Activated CD4-positive, alpha-beta T cell treated with anti-CD3 and anti-CD28 coated beads, Interleukin-2, amount 10 ng/mL, durations not matched to agents 24 days and 14 days (primary cell): ENCODE measurements around the gene EPB41L4B. TPM values are rescaled to one million over a fixed set of nuclear protein-coding genes. Genes with fewer than 3 reads are reported as not detected.

Experiments used
- DNase-seq: peaks from one replicate; pipeline ENCODE4 v3.0.0; 2022
- H3K27ac Mint-ChIP-seq: one replicate; pipeline ENCODE4 v1.8.0; 2022; ENCODE audit warnings: mild to moderate bottlenecking, mixed read lengths
- H3K27me3 Mint-ChIP-seq: one replicate; pipeline ENCODE4 v1.8.0; 2022; ENCODE audit warnings: mixed read lengths
- H3K36me3 Mint-ChIP-seq: one replicate; pipeline ENCODE4 v1.8.0; 2022; ENCODE audit warnings: low read depth, mild to moderate bottlenecking, mixed read lengths
- H3K4me1 Mint-ChIP-seq: one replicate; pipeline ENCODE4 v1.8.0; 2021; ENCODE audit warnings: mixed read lengths
- H3K4me3 Mint-ChIP-seq: one replicate; pipeline ENCODE4 v1.8.0; 2022; ENCODE audit warnings: mild to moderate bottlenecking, moderate library complexity, mixed read lengths
- H3K9me3 Mint-ChIP-seq: one replicate; pipeline ENCODE4 v1.8.0; 2021; ENCODE audit warnings: mixed read lengths
- intact Hi-C: fragments of 100-400 bp; cut with micrococcal nuclease; formaldehyde crosslinking; loops from one replicate; pipeline ENCODE4 v1.15.1; 2023
- total RNA-seq: library from RNA; stranded (reverse); gene quantifications from 2 replicates; pipeline ENCODE4 v1.2.3, GENCODE V29; 2022

Gene EPB41L4B
- total RNA-seq, 1 donor from 2014 or later, result 1.5 TPM

DNA sequence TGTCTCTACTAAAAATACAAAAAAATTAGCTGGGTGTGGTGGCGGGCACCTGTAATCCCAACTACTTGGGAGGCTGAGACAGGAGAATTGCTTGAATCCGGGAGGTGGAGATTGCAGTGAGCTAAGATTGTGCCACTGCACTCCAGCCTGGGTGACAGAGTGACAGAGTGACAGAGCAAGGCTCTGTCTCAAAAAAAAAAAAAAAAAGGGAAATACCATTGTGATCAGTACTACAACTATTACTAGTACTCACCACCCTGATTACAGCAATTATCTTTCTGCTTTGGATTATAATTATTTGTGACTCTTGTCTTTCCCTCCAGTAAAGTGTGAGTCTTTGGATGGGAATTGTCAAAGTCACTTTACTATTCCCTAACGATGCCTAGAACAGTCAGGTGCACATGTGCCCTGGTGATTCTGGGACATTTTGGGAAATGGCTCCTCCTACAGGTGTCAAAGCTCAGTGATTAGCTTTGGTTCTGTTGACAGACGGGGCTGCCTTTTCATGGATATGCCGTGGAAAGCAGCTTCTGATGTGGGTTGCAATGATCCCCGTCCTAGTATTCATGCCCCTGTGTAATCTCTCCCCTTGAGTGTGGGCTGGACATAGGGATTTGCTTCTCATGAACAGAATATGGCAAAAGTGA lies 122.0 kb downstream of the EPB41L4B start:
- Mint-ChIP-seq H3K27ac (no peak overlapping the region), H3K4me1 (peaks cover 2% of the 10 kb centered on the region), H3K36me3 (no peaks in the 10 kb centered on the region), H3K9me3 (no peaks in the 10 kb centered on the region), H3K4me3 (no peak overlapping the region), H3K27me3 (peaks cover 24% of the 10 kb centered on the region)
- intact Hi-C loops, result no loop called here
- DNase-seq, result no peak

DNA sequence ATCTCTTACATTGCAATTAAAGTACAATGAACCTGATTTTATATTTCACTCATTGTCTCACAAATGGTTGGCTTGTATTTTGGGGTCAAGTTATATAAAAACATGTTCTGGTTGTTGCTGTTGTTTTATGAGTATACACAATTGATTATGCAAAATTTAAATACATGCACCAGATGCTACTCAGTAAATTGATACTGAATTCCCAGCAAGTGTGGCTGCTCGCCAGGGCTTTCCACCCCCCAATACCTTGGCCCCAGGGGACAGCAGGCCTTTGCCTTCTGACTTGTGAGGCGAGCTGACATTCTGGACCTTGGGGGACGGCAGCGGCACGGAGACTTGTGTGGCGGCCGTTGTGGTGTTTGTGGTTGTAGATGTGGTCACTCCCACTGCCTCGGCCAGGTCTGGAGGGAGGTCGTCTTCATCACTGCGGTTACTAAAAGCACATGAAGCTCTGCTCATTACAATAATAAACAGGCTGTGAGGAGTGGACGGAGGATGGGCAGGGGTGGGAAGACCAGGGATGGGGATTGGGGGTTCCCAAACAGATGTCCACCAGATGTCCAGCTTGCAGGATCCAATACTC lies 126.8 kb downstream of the EPB41L4B start:
- Mint-ChIP-seq H3K4me3 (no peak overlapping the region), H3K27ac (no peak overlapping the region), H3K9me3 (no peaks in the 10 kb centered on the region), H3K27me3 (peaks cover 9% of the 10 kb centered on the region), H3K4me1 (peaks cover 5% of the 10 kb centered on the region), H3K36me3 (no peaks in the 10 kb centered on the region)
- no peak for DNase-seq
- intact Hi-C loops, result no loop called here

DNA sequence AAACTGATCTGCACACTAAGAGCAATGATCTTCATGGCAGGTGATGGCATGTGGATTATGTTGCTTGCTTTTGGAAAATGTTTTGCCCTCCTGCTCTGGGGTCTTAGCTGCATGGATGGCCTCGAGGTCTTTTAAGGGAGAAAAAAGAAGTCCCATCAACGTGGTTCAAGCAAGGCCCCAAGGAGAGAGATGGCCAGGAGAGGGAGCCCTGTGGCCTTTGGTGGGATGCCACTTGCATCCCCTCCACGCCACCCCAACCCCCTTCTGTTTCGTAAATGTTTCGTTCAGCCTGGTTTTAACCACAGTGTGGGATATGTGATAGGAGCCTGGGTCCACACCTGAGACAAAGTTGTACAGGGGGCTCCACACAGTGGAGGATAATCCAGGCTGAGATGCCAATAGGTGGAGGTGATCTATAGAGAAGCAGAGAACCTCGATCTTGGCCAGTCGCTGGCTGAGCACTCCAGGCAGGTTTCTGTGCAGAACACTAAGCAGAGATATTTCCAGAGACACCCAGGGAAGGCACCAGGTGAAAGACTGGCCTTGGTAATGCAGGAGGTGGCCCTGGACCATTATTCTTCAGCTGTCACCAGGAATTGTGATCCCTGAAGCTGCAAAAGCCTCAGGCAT lies 128.0 kb downstream of the EPB41L4B start:
- no peaks in the 10 kb centered on the region for H3K36me3 Mint-ChIP-seq

DNA sequence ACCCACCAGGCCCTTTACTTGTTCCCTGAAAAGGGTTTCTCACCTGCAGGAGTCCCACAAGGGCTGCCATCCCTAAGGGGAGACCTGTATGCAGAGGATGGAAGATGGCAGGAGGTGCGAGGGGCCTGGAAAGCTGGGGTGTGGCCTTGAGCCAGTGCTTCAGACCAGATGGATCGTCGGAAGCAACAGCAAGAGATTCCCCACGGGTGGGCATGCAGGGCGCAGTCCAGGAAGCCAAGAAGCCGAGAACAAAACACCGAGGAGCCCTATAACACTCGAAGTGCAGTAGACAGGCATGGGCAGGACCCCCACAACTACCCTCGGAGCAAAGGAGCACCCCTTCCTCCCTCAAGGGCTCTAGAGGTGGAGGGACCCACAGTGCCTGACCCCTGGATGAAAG lies 129.1 kb downstream of the EPB41L4B start:
- Mint-ChIP-seq H3K4me1 (peaks cover 5% of the 10 kb centered on the region), H3K27ac (no peak overlapping the region), H3K36me3 (no peaks in the 10 kb centered on the region), H3K4me3 (no peak overlapping the region), H3K27me3 (peaks cover 5% of the 10 kb centered on the region), H3K9me3 (no peaks in the 10 kb centered on the region)
- intact Hi-C loops, result no loop called here
- no peak for DNase-seq

More for the DNA sequence above, 128.0 kb downstream of the EPB41L4B start:
- Mint-ChIP-seq H3K4me1 (peaks cover 5% of the 10 kb centered on the region), H3K4me3 (no peak overlapping the region), H3K27ac (no peak overlapping the region), H3K27me3 (peaks cover 7% of the 10 kb centered on the region), H3K9me3 (no peaks in the 10 kb centered on the region)
- intact Hi-C loops, result no loop called here
- DNase-seq, result no peak

DNA sequence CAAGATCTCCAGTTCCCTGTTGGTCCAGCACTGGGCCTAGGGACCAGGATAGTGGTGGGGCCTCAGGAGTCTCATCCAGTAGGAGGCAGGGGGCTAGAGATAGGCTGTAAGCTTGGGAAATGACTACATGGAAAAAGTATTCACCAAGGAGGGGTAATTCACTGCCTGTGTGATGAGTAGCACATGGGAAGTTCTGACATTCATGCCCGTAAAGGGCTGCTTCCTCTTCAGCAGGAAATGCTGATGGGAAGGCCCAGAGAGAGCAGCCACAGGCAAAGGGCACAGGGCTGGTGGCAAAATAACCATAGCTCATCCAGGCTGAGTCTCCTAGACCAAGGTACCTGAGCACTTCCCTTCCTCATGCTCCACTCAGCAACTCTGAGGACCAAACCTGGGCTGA lies 130.7 kb downstream of the EPB41L4B start:
- H3K27ac Mint-ChIP-seq, result no peak overlapping the region
- DNase-seq, result no peak
- no peak overlapping the region for H3K4me3 Mint-ChIP-seq
- intact Hi-C loops, result no loop called here
- H3K9me3 Mint-ChIP-seq, result no peaks in the 10 kb centered on the region
- H3K4me1 Mint-ChIP-seq, result peaks cover 5% of the 10 kb centered on the region
- H3K36me3 Mint-ChIP-seq, result no peaks in the 10 kb centered on the region
- H3K27me3 Mint-ChIP-seq, result peaks cover 7% of the 10 kb centered on the region

DNA sequence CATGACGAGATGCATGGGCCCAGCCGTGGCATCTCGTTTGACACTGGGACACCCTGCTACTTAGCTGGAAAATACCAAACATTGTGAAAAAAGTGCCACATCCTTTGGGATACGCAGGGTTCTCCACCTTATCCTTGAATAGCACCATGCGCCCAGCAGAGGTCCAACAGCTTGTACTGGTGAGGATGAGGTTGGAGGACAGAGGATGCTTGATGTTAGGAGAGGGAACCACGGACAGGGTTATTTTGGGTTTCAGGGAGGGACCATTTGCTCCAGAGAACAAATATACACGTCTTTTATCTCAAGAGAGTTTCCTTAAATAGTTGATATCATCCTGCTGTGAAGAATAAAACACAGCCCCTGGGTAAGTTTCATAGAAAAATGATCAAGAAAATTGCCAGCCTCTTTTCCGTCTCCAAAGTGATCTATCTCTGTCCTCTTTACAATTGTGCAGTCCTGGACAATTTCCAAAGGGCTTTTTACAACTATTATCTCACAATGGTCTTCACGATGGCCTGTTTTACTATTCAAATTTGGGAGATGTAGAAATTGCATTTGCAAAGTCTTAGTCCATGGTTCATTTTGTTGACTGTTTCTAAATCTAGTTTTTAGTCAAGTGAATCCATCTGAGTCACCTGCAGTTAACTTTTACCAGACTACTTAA lies 133.9 kb downstream of the EPB41L4B start:
- Mint-ChIP-seq H3K36me3 (no peaks in the 10 kb centered on the region), H3K9me3 (no peaks in the 10 kb centered on the region), H3K4me3 (no peak overlapping the region), H3K4me1 (peaks cover 7% of the 10 kb centered on the region), H3K27me3 (peaks cover 11% of the 10 kb centered on the region), H3K27ac (no peak overlapping the region)
- intact Hi-C loops, result loop anchor here (10.0 kb wide), 1 partner anchor 278 kb away; no protein-coding TSS in a partner anchor
- no peak for DNase-seq

DNA sequence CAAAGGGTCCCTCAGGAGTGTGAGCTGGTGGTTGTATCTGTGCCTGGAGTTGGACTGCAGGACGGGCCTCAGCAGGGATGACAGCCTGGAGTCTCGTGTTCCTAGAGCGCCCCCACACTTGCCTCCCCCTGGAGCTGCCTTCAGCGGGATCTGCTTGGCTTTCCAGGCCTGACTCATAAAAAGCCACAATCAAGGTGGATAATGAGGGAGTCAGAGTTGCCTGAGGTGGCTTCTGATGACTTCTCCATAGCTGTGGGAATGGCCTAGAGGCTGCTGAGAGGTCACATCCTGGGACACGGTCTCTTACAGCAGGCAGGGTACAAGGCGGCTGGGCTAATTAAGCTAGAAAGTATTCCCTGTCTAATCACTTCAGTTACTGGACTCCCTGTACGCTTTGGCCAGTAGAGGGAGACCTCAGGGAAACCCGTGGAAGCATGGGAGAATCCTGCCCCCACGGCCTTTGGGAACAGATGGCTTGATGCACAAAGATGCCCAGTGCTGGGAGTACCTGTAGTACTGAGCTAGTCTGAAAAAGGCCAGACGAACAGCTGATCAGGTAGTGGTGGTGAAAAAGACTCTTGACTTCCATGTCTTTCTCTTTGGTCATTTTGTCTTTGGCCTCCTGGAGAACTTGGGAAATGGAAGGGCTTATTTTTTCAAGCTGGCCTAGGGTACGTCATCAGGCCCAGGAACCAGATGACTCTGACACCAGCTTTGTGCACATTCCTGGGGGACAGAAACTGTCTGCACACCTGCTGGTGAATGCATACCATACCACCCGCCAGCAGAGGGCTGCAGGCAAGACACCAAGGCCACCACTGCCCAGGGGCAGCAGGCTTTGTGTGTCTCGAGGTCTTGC lies 137.7 kb downstream of the EPB41L4B start:
- peak; percentile 68 for DNase-seq
- intact Hi-C loops, result loop anchor here (5.0 to 10.0 kb wide), 3 partner anchors 139 to 282 kb away; partner anchors contain the start of gene EPB41L4B

DNA sequence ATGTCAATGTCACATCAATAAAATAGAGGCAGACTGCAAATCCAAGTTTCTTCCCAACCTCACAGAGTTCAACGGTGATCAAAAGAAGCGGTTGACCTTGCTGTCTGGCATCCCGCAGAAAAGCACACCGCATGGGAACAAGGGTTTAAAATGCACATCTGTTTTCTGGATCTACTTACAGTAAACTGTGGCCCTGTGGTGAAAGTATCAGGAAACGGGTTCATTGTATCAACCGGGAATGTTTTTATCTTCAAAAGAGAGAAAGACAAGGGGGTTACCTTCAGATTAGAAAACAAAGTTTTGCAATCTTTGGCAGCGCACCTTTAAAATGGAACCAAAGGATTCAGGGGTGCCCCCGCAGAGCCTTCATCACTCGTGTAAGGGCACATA lies 138.3 kb downstream of the EPB41L4B start:
- intact Hi-C loops, result loop anchor here (5.0 to 10.0 kb wide), 3 partner anchors 140 to 282 kb away; partner anchors contain the start of gene EPB41L4B
- no peak for DNase-seq

More for the DNA sequence above, 137.7 kb downstream of the EPB41L4B start:
- Mint-ChIP-seq H3K4me3 (no peak overlapping the region), H3K36me3 (no peaks in the 10 kb centered on the region), H3K27ac (no peak overlapping the region), H3K9me3 (no peaks in the 10 kb centered on the region), H3K4me1 (peaks cover 13% of the 10 kb centered on the region), H3K27me3 (peaks cover 28% of the 10 kb centered on the region)

DNA sequence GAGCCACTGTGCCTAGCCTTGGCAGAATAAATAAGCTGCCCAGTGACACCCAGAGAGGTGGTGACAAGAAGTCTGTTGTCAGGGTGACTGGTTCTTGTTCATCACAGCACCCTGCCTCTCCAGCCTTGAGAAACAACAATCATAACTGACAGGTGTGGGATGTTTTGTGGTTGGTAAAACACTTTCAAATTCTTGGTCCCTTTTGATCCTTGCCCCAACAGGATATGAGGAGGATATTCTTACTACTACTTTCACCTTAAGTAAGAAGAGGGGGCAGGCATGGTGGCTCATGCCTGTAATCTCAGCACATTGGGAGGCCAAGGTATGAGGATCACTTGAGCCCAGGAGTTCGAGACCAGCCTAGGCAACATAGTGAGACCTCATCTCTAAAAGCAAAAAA lies 139.6 kb downstream of the EPB41L4B start:
- intact Hi-C loops, result loop anchor here (1.0 to 10.0 kb wide), 7 partner anchors 61 to 284 kb away; partner anchors contain the start of gene EPB41L4B
- DNase-seq, result peak; percentile 85
- Mint-ChIP-seq H3K27me3 (peaks cover 28% of the 10 kb centered on the region), H3K4me1 (peaks cover 13% of the 10 kb centered on the region), H3K36me3 (no peaks in the 10 kb centered on the region), H3K4me3 (no peak overlapping the region), H3K27ac (peak overlapping the region; percentile 44), H3K9me3 (no peaks in the 10 kb centered on the region)

More for the DNA sequence above, 138.3 kb downstream of the EPB41L4B start:
- H3K4me3 Mint-ChIP-seq, result no peak overlapping the region
- peaks cover 28% of the 10 kb centered on the region for H3K27me3 Mint-ChIP-seq
- H3K4me1 Mint-ChIP-seq, result peaks cover 13% of the 10 kb centered on the region
- no peaks in the 10 kb centered on the region for H3K9me3 Mint-ChIP-seq
- H3K36me3 Mint-ChIP-seq, result no peaks in the 10 kb centered on the region
- H3K27ac Mint-ChIP-seq, result no peak overlapping the region

DNA sequence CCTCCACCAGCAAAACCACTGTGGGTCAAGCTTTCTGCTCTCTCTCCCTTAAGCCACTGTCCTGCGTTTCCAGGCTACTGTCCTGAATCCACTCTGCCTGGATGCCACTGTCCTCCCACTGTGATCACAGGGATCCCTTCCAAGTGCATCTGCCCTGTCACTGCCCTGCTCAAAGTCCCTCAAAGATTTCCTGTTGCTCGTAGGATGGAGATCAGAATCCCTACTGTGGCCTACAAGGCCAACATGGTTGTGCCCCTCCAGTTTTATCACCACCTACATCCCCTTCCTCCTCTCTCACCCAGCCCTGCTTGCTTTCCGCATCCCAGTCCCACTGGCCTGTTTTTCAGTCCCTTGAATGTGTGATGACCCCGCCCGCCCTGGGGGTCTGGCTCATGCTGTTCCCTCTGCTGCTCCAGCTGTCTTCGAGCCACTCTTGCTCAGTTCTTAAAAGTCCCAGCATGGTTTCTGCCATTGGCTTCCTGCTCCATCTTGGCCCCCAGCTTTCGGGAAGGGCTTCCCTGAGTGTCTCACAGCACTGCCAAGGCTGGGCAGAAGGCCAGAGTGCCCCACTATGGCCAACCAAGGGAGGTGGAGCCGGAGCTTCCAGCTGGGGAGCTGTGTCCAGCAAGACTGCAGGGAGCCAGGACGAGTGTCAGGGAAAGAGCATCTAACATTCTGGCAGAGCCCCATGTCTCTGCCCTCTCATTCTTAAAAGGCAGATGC lies 140.9 kb downstream of the EPB41L4B start:
- Mint-ChIP-seq H3K4me1 (peaks cover 13% of the 10 kb centered on the region), H3K27ac (no peak overlapping the region), H3K9me3 (no peaks in the 10 kb centered on the region), H3K27me3 (peaks cover 28% of the 10 kb centered on the region), H3K4me3 (no peak overlapping the region), H3K36me3 (no peaks in the 10 kb centered on the region)
- intact Hi-C loops, result loop anchor here (2.0 to 10.0 kb wide), 5 partner anchors 69 to 285 kb away; partner anchors contain the start of gene EPB41L4B
- DNase-seq, result no peak

DNA sequence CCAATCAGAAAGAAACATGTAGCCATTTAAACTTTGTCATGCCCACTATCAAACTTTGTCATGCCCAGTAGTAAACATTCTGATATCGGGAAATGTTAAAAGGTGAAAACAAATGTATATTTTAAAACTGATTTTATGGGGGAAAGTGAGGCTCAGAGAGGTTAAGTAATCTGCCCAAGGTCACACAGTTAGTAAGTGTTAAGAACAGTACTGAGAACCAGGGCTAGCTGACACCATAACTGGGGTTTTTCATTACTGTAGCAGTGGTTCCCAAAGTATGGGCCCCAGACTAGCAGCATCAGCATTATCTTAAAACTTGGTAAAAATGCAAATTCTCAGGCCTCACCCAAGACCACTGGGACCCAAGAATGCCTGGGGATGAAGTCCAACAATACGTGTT lies 143.9 kb downstream of the EPB41L4B start:
- intact Hi-C loops, result no loop called here
- no peaks in the 10 kb centered on the region for H3K36me3 Mint-ChIP-seq
- no peak overlapping the region for H3K27ac Mint-ChIP-seq

DNA sequence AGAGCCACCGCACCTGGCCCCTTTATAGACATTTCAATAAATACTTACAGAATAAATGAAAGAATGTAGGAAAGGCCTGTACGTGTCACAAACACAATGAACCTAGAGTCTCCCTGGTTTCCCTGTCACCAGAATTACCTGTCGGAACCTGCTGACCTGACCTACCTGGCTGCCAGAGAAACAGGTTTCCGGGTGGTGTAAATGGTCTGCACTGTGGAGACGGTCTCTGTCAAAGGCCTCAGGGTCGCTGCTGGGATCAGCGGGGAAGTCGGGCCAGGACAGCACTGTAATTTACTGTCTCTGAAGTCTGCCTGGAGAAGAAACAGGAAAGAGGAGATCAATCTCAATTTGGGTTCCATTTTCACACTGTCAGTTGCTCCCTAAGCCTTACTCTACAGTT lies 144.5 kb downstream of the EPB41L4B start:
- Mint-ChIP-seq H3K4me3 (no peak overlapping the region), H3K27ac (no peak overlapping the region), H3K27me3 (peaks cover 31% of the 10 kb centered on the region), H3K36me3 (no peaks in the 10 kb centered on the region), H3K9me3 (no peaks in the 10 kb centered on the region), H3K4me1 (peaks cover 8% of the 10 kb centered on the region)
- DNase-seq, result no peak
- intact Hi-C loops, result no loop called here

More for the DNA sequence above, 143.9 kb downstream of the EPB41L4B start:
- Mint-ChIP-seq H3K9me3 (no peaks in the 10 kb centered on the region), H3K27me3 (peaks cover 33% of the 10 kb centered on the region), H3K4me1 (peaks cover 11% of the 10 kb centered on the region), H3K4me3 (no peak overlapping the region)
- DNase-seq, result no peak
